Epithelial cell of esophagus (primary cell): ENCODE results near the gene SNX4.
"Not testable (repeated sequence)": the region's sequence is repeated elsewhere in the genome, so short reads cannot be mapped to it uniquely, and the experiment has no call there.

ENCODE experiments used
- DNase-seq: peaks from one replicate; pipeline ENCODE4 v3.0.0; 2010; ENCODE audit warnings: low read depth
- H3K4me3 ChIP-seq: 2 replicates; pipeline ENCODE4 v1.5.1; 2011; ENCODE audit warnings: mild to moderate bottlenecking, low read length, control low read depth
- CTCF ChIP-seq: IDR thresholded peaks from 2 replicates; pipeline ENCODE4 v1.5.1; 2011; ENCODE audit warnings: low read depth, mild to moderate bottlenecking, low read length, control low read depth, inconsistent platforms; ENCODE audit not compliant: insufficient read depth; ENCODE audit errors: missing control alignments

SNX4 gene

GRCh38 chr3:125482406-125482805 lies 37.6 kb downstream of the SNX4 start:
- no peak for TF ChIP-seq CTCF
- H3K4me3 ChIP-seq = no peak overlapping the region
- DNase-seq = no peak

- no peak for TF ChIP-seq CTCF
- DNase-seq = no peak
- H3K4me3 ChIP-seq = no peak overlapping the region
Observed at GRCh38 chr3:125481786-125482185, 38.2 kb downstream of the SNX4 start.

- not testable (repeated sequence) for DNase-seq, H3K4me3 ChIP-seq
Observed at GRCh38 chr3:125481375-125481759, 38.6 kb downstream of the SNX4 start.

- no peak overlapping the region for H3K4me3 ChIP-seq
- no peak for TF ChIP-seq CTCF
- peak; percentile 83 for DNase-seq
Observed at GRCh38 chr3:125480656-125481374, 39.2 kb downstream of the SNX4 start.

- H3K4me3 ChIP-seq = no peak overlapping the region
- DNase-seq = no peak
- no peak for TF ChIP-seq CTCF
Observed at GRCh38 chr3:125479091-125479490, 40.9 kb downstream of the SNX4 start.

GRCh38 chr3:125478326-125478725 lies 41.7 kb downstream of the SNX4 start:
- no peak for DNase-seq
- H3K4me3 ChIP-seq = no peak overlapping the region
- no peak for TF ChIP-seq CTCF

- TF ChIP-seq CTCF = no peak
Observed at GRCh38 chr3:125477701-125478100, 42.3 kb downstream of the SNX4 start.

More at GRCh38 chr3:125477701-125478100, 42.3 kb downstream of the SNX4 start:
- DNase-seq = no peak
- no peak overlapping the region for H3K4me3 ChIP-seq
